AML-193 (cell line): Measurements from ENCODE around the gene TOMM22.
A peak's percentile ranks its signal among the peaks of the same experiment; 100 is the strongest.
"Not testable (repeated sequence)": the region's sequence is repeated elsewhere in the genome, so short reads cannot be mapped to it uniquely, and the experiment has no call there.

Experiments
- DNase-seq, 2 experiments: peaks; one replicate each; lab custom pipeline; 2025; lab: John Stamatoyannopoulos, UW

The TOMM22 gene

GRCh38 chr22:38681582-38682335 lies at the start of gene TOMM22:
TOMM22 (plus strand) TSS chr22:38681957; CDS start chr22:38681979, 22 bp downstream.
- peak; percentile 90 to 91 for DNase-seq

- DNase-seq: no peak
Measured at GRCh38 chr22:38632528-38632927, 49.2 kb upstream of the TOMM22 start.

DNA sequence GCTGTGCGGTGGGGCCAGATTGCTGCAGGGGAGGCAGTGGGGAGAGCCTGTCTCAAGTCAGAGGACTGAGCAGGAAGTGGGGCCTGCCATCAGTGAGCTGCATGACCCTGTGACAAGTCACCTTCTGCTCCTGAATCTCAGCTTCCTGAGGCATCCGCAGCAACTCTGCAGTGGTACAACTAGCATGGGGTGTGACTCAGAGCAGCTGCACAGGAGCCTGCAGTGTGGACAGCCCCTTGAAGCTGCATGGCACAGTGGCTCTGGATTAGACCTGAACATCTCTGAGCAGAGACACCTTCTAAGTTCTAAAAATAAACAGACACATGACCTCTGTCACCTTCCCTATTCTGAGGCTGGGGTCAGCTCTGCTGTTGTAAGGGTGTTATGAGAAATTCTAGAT lies 43.5 kb upstream of the TOMM22 start:
- DNase-seq: no peak

DNA sequence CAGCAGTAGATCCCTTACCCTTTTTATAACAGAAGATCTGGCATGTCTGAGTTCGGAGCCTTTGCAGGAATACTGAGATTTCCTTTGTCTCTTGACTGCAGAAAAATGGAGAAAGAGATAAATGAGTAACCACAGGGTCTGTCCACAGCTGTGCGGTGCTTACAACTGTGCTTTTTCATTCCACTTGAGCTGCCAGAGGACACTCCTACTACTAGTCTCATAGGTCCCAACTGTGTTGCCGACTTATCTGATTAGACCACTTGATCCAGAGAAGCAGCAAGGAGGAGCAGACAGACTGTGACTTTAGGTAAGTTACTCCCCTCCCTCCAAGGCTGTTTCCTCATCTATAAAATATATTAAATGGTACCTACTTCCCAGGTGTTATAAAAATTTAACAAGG lies 43.0 kb upstream of the TOMM22 start:
- DNase-seq: no peak

GRCh38 chr22:38641476-38642040 lies 40.2 kb upstream of the TOMM22 start:
- DNase-seq: no peak

DNA sequence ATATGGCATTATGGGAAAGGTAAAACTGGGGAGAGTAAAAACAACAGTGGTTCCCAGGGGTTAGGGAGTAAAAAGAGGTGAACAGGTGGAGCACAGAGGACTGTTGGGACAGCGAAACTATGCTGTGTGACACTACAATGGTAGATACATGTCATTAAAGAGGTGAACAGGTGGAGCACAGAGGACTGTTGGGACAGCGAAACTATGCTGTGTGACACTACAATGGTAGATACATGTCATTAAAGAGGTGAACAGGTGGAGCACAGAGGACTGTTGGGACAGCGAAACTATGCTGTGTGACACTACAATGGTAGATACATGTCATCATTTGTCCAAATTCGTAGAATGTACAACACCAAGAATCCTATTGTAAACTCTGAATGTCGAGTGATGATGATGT lies 37.5 kb upstream of the TOMM22 start:
- DNase-seq: not testable (repeated sequence)

- DNase-seq: no peak
Measured at GRCh38 chr22:38645430-38645829, 36.3 kb upstream of the TOMM22 start.

- no peak for DNase-seq
Measured at GRCh38 chr22:38649841-38650522, 31.8 kb upstream of the TOMM22 start.

DNA sequence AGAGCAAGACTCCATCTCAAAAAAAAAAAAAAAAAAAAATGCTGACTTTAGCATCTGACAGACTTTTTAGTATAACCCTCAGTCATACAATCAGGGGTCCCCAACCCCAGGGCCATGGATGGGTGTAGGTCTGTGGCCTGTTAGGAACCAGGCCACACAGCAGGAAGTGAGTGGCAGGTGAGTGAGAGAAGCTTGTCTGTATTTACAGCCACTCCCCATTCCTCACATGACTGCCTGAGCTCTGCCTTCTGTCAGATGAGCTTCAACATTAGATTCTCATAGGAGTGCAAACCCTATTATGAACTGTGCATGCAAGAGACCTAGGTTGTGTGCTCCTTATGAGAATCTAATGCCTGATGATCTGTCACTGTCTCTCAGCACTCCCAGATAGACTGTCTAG lies 28.9 kb upstream of the TOMM22 start:
- DNase-seq: no peak

- DNase-seq: no peak
Measured at GRCh38 chr22:38653741-38654140, 28.0 kb upstream of the TOMM22 start.

- peak in 1 of 2 experiments; percentile 8 for DNase-seq
Measured at GRCh38 chr22:38655519-38656255, 26.1 kb upstream of the TOMM22 start.

GRCh38 chr22:38656256-38657044 lies 25.3 kb upstream of the TOMM22 start, which contains the start of the genes CBY1 and FAM227A:
CBY1 (plus strand) TSS chr22:38656638; CDS start chr22:38668055, 11,417 bp downstream.
FAM227A (minus strand) TSS chr22:38656392; CDS start chr22:38650168, 6,224 bp downstream.
- peak; percentile 78 for DNase-seq

GRCh38 chr22:38657045-38657909 lies 24.5 kb upstream of the TOMM22 start:
- peak; percentile 5 to 12 for DNase-seq

DNA sequence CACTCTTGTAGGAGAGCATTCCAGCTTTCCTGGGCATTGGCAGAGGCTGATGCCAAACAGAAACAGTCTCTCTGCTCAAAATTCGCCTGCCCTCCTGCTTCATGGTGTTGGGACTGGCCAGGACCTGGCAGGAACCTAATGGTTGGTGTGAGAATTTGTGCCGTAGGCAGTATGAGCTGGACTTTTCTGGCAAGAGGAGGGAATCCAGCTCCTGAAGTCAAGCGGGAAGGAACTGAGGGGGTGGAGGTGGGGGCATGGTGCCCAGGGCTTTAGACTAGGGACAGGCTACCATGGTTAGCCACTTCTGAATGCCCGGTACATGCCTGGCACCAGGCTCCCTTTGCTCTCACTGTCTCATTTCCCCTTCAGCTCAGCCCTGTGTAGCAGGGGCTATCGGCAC lies 6.9 kb upstream of the TOMM22 start:
- no peak for DNase-seq

GRCh38 chr22:38675833-38676232 lies 5.9 kb upstream of the TOMM22 start:
- no peak for DNase-seq

DNA sequence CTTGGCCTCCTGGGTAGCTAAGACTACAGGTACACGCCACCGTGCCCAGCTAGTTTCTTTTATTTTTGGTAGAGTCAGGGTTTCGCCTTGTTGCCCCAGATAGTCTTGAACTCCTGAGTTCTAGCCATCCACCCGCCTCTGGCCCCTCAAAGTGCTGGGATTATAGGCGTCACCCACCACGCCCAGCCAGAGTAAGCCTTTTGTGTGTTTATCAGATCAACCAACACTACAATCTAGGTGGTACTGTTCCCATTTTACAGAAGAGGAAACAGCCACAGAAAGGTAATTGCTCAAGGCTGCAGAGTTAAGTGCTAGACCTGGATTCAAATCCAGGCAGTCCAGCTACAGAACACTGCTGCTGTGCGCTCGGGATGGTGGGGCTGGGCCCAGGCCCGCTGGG lies 3.1 kb downstream of the TOMM22 start:
- no peak for DNase-seq

GRCh38 chr22:38685761-38686160 lies 4.0 kb downstream of the TOMM22 start:
- DNase-seq: no peak

DNA sequence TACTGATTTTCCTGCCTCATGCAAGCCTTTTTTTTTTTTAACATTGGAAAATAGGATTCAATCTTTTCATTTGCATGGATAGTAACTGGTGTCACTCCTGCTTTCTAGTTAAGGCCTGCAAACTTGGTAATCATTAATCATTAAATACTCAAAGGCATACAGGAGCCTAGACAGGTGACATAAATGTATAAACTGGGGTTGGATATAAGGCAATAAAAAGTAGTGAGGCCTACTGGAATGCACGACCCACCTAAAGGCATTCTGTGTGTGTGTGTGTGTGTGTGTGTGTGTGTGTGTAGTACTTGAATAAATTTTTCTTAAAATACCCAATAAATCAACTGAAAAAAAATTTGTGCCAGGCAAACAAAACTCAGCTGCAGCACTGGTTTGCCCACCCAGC lies 7.9 kb downstream of the TOMM22 start:
- no peak for DNase-seq

DNA sequence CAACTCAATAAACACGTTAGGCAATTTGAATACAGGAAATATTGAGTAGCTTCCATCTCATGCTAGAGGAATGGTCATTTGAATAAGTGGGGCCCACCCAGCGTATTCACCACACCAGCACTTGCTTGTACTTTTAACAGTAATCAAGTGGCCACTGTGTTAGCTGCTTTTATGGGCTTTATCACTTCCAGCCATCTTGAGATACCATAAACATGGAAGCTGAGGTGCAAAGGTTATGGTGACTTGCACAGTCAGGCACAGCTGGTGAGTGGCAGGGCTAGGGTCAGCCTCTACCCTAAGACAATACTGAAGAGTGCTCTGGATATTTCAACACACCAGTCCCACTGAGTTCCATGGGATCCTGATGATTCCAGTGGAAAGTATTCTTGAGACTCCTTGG lies 12.3 kb downstream of the TOMM22 start:
- DNase-seq: no peak

- DNase-seq: no peak
Measured at GRCh38 chr22:38694940-38695339, 13.2 kb downstream of the TOMM22 start.
